ENCODE results near the gene FBRSL1. TPM values are rescaled to one million over a fixed set of nuclear protein-coding genes. Genes with fewer than 3 reads are reported as not detected.

FBRSL1 gene
- total and polyA plus RNA-seq, 4 donors: 2.5 to 35.5 (median 5.6) TPM

DNA sequence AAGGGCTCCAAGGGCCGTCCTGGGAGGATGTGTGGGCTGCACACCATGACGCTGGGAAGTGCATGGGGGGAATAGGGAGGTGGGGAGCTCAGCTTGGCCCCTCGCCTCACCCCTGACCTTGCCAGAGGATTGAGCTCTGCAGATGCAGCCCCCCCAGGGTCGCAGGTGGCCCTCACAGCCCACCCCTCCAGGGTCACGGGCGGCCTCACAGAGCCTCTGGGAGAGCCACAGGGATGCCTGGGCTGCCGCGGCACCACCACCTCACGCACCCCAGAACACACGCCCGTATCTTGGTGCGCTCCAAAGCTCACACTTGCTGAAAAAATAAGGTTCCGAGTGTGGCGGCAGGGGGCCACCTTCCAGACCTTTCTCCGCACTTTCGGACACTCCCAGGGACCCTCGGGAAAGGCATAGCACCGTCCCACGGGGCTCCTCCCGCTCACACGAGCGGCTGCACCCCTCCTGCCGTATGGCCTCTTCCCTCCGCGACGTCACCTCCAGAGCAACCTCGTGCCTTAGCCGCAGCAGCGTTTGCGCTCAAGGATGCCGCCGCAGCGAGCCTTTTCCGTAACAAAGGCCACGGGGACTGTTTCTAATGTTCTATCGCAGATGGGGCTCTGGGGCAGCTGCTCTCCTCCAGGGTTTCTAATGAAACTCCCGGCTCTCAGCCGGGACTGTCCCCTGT is 9.9 kb upstream of the FBRSL1 start:
- Histone ChIP-seq H3K4me3 (ENCODE audit: low read depth in 1 of 3, low read length in 3 of 3) (no peak overlapping the region), H3K9ac (ENCODE audit: low read depth in 1 of 2, low read length in 2 of 2) (no peak overlapping the region), H3K36me3 (ENCODE audit: control insufficient read depth in 4 of 4, insufficient read depth in 3 of 4, low read depth in 1 of 4, low read length in 3 of 4) (no peaks in the 10 kb centered on the region), H3K9me3 (ENCODE audit: control insufficient read depth in 4 of 4, low read length in 3 of 4) (no peaks in the 10 kb centered on the region), H3K27ac (ENCODE audit: low read depth in 1 of 2, low read length in 2 of 2) (no peak overlapping the region), H3K27me3 (ENCODE audit: control insufficient read depth in 4 of 4, insufficient read depth in 4 of 4, low read length in 3 of 4) (no peaks in the 10 kb centered on the region), H3K4me1 (ENCODE audit: control insufficient read depth in 4 of 4, insufficient read depth in 4 of 4, low read length in 3 of 4) (no peaks in the 10 kb centered on the region)
- 77% methylated on average over 38 of the region's 38 CpGs for WGBS
- DNase-seq (ENCODE audit: low spot score): no peak
- TF ChIP-seq, protein P1, sequence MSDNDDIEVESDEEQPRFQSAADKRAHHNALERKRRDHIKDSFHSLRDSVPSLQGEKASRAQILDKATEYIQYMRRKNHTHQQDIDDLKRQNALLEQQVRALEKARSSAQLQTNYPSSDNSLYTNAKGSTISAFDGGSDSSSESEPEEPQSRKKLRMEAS (IDR thresholded peaks at IDR 0.05): no peak
- TF ChIP-seq, protein P2, sequence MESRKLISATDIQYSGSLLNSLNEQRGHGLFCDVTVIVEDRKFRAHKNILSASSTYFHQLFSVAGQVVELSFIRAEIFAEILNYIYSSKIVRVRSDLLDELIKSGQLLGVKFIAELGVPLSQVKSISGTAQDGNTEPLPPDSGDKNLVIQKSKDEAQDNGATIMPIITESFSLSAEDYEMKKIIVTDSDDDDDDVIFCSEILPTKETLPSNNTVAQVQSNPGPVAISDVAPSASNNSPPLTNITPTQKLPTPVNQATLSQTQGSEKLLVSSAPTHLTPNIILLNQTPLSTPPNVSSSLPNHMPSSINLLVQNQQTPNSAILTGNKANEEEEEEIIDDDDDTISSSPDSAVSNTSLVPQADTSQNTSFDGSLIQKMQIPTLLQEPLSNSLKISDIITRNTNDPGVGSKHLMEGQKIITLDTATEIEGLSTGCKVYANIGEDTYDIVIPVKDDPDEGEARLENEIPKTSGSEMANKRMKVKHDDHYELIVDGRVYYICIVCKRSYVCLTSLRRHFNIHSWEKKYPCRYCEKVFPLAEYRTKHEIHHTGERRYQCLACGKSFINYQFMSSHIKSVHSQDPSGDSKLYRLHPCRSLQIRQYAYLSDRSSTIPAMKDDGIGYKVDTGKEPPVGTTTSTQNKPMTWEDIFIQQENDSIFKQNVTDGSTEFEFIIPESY (IDR thresholded peaks at IDR 0.05): no peak
- TF ChIP-seq ATF3 (IDR thresholded peaks at IDR 0.05): no peak
- no peak for TF ChIP-seq JUND (IDR thresholded peaks at IDR 0.05)
- TF ChIP-seq HNF4G (IDR thresholded peaks at IDR 0.05): no peak
- no peak for TF ChIP-seq HNF4A (conservative IDR thresholded peaks at IDR 0.05)
- TF ChIP-seq RAD21 (IDR thresholded peaks at IDR 0.05): no peak
- no peak for TF ChIP-seq FOXA2 (IDR thresholded peaks at IDR 0.05)
- no peak for TF ChIP-seq YY1 (IDR thresholded peaks at IDR 0.05)

DNA sequence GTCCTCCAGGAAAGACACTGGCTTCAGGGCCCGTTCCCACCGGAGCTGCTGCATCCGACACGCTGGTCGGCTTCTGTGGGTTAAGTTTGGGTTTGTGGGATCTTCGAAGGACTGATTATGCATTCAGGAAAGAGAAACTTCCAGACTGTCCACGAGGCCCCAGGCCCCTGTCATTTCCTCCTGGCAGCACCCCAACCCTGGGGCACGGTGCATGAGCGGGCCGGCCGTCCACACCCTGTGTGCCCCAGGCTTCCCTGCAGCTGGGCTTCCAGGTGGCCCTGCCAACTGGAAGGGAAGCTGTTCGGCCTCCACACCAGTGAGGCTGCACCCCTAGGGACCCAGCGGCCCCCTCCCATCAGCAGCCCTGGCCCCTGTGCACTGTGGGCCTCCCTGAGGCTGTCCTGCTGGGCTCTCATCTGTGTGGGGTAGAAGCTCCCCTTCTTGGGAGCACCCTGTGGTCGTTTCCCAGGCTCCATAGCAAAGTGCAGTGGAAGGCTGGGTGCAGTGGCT is 9.3 kb upstream of the FBRSL1 start:
- WGBS: 76% methylated on average over 14 of the region's 14 CpGs
- no peak for TF ChIP-seq FOXA1 (IDR thresholded peaks at IDR 0.05)
- TF ChIP-seq, protein P3, sequence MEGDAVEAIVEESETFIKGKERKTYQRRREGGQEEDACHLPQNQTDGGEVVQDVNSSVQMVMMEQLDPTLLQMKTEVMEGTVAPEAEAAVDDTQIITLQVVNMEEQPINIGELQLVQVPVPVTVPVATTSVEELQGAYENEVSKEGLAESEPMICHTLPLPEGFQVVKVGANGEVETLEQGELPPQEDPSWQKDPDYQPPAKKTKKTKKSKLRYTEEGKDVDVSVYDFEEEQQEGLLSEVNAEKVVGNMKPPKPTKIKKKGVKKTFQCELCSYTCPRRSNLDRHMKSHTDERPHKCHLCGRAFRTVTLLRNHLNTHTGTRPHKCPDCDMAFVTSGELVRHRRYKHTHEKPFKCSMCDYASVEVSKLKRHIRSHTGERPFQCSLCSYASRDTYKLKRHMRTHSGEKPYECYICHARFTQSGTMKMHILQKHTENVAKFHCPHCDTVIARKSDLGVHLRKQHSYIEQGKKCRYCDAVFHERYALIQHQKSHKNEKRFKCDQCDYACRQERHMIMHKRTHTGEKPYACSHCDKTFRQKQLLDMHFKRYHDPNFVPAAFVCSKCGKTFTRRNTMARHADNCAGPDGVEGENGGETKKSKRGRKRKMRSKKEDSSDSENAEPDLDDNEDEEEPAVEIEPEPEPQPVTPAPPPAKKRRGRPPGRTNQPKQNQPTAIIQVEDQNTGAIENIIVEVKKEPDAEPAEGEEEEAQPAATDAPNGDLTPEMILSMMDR (IDR thresholded peaks at IDR 0.05; ENCODE audit: low read depth, low read length, missing input control): no peak
- TF ChIP-seq FOXA2 (IDR thresholded peaks at IDR 0.05): no peak
- TF ChIP-seq RXRA (IDR thresholded peaks at IDR 0.05): no peak
- TF ChIP-seq GABPA (IDR thresholded peaks at IDR 0.05 in 1 of 2, conservative IDR thresholded peaks at IDR 0.05 in 1 of 2): no peak
- no peak for TF ChIP-seq JUND (IDR thresholded peaks at IDR 0.05)
- no peak for TF ChIP-seq TAF1 (conservative IDR thresholded peaks at IDR 0.05)
- TF ChIP-seq YY1 (IDR thresholded peaks at IDR 0.05): no peak
- no peak for TF ChIP-seq RAD21 (IDR thresholded peaks at IDR 0.05)
- no peak for TF ChIP-seq EGR1 (IDR thresholded peaks at IDR 0.05; ENCODE audit: low read depth in 2 of 2)
- TF ChIP-seq REST (IDR thresholded peaks at IDR 0.05): no peak
- H3K4me3 ChIP-seq (ENCODE audit: low read depth in 1 of 3, low read length in 3 of 3): no peak overlapping the region
- no peak overlapping the region for H3K27ac ChIP-seq (ENCODE audit: low read depth in 1 of 2, low read length in 2 of 2)
- no peak for DNase-seq (ENCODE audit: low spot score)
- no peaks in the 10 kb centered on the region for H3K36me3 ChIP-seq (ENCODE audit: control insufficient read depth in 4 of 4, insufficient read depth in 3 of 4, low read depth in 1 of 4, low read length in 3 of 4)
- no peak overlapping the region for H3K9ac ChIP-seq (ENCODE audit: low read depth in 1 of 2, low read length in 2 of 2)
- H3K4me1 ChIP-seq (ENCODE audit: control insufficient read depth in 4 of 4, insufficient read depth in 4 of 4, low read length in 3 of 4): no peaks in the 10 kb centered on the region
- no peaks in the 10 kb centered on the region for H3K27me3 ChIP-seq (ENCODE audit: control insufficient read depth in 4 of 4, insufficient read depth in 4 of 4, low read length in 3 of 4)
- H3K9me3 ChIP-seq (ENCODE audit: control insufficient read depth in 4 of 4, low read length in 3 of 4): no peaks in the 10 kb centered on the region

Measured in liver (tissue), 9 donors.